Liver (tissue), 3 donors: ENCODE results near the gene SCN8A.

Source experiments
- EGR1 ChIP-seq, 2 donors: IDR thresholded peaks; 2 replicates each; pipeline ENCODE4 v1.6.1; 2016 to 2018; ENCODE audit warnings: antibody characterized with exemption in 2 of 2, low read depth in 2 of 2
- GABPA ChIP-seq, 2 donors: IDR thresholded peaks in 1 of 2; conservative IDR thresholded peaks in 1 of 2; 2 replicates each; pipeline ENCODE4 v1.6.1; 2016; ENCODE audit warnings: antibody characterized with exemption in 2 of 2, mild to moderate bottlenecking in 1 of 2, moderate library complexity in 1 of 2
- HNF4A ChIP-seq, 2 donors: conservative IDR thresholded peaks; 2 replicates each; pipeline ENCODE4 v1.6.1; 2016; ENCODE audit warnings: antibody characterized with exemption in 2 of 2, mild to moderate bottlenecking in 2 of 2
- JUND ChIP-seq, 2 donors: IDR thresholded peaks; 2 replicates each; pipeline ENCODE4 v1.6.1; 2016; ENCODE audit warnings: antibody characterized with exemption in 2 of 2
- RAD21 ChIP-seq, 2 donors: IDR thresholded peaks; 2 replicates each; pipeline ENCODE4 v1.6.1; 2016; ENCODE audit warnings: antibody characterized with exemption in 2 of 2, mild to moderate bottlenecking in 2 of 2
- REST ChIP-seq: IDR thresholded peaks from 2 replicates; pipeline ENCODE4 v1.6.1; 2016; ENCODE audit warnings: antibody characterized with exemption, mild to moderate bottlenecking
- RXRA ChIP-seq, 2 donors: IDR thresholded peaks; 2 replicates each; pipeline ENCODE4 v1.6.1; 2017 to 2018; ENCODE audit warnings: antibody characterized with exemption in 2 of 2, mild to moderate bottlenecking in 1 of 2
- SP1 ChIP-seq: IDR thresholded peaks from 2 replicates; pipeline ENCODE4 v1.6.1; 2018; ENCODE audit warnings: antibody characterized with exemption, mild to moderate bottlenecking
- TAF1 ChIP-seq: conservative IDR thresholded peaks from 2 replicates; pipeline ENCODE4 v1.6.1; 2016; ENCODE audit warnings: antibody characterized with exemption, mild to moderate bottlenecking
- YY1 ChIP-seq: IDR thresholded peaks from 2 replicates; pipeline ENCODE4 v1.6.1; 2016; ENCODE audit warnings: antibody characterized with exemption, mild to moderate bottlenecking
- TF ChIP-seq, protein P1 (sequence below): IDR thresholded peaks from 2 replicates; pipeline ENCODE4 v1.6.1; 2016; ENCODE audit warnings: antibody characterized with exemption
- TF ChIP-seq, protein P2 (sequence below): fragments of 150-350 bp; IDR thresholded peaks from 2 replicates; pipeline ENCODE4 v1.5.1; 2017; ENCODE audit warnings: improper control_type of control experiment, low read depth, low read length; ENCODE audit not compliant: missing input control
- TF ChIP-seq, protein P3 (sequence below): IDR thresholded peaks from 2 replicates; pipeline ENCODE4 v1.6.1; 2016; ENCODE audit warnings: antibody characterized with exemption
- donor health status: healthy.
- donor health status: healthy.

- TF ChIP-seq REST (no peak), YY1 (no peak), RAD21 (IDR thresholded peaks at IDR 0.05) (no peak), TAF1 (no peak), HNF4A (conservative IDR thresholded peaks at IDR 0.05) (peak in 1 of 2 donors; percentile 6), JUND (IDR thresholded peaks at IDR 0.05) (no peak), GABPA (IDR thresholded peaks at IDR 0.05 in 1 of 2, conservative IDR thresholded peaks at IDR 0.05 in 1 of 2) (no peak), EGR1 (IDR thresholded peaks at IDR 0.05; ENCODE audit: low read depth in 2 of 2) (no peak), RXRA (IDR thresholded peaks at IDR 0.05) (no peak), SP1 (no peak)
- TF ChIP-seq, protein P1, sequence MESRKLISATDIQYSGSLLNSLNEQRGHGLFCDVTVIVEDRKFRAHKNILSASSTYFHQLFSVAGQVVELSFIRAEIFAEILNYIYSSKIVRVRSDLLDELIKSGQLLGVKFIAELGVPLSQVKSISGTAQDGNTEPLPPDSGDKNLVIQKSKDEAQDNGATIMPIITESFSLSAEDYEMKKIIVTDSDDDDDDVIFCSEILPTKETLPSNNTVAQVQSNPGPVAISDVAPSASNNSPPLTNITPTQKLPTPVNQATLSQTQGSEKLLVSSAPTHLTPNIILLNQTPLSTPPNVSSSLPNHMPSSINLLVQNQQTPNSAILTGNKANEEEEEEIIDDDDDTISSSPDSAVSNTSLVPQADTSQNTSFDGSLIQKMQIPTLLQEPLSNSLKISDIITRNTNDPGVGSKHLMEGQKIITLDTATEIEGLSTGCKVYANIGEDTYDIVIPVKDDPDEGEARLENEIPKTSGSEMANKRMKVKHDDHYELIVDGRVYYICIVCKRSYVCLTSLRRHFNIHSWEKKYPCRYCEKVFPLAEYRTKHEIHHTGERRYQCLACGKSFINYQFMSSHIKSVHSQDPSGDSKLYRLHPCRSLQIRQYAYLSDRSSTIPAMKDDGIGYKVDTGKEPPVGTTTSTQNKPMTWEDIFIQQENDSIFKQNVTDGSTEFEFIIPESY, result no peak
- TF ChIP-seq, protein P2, sequence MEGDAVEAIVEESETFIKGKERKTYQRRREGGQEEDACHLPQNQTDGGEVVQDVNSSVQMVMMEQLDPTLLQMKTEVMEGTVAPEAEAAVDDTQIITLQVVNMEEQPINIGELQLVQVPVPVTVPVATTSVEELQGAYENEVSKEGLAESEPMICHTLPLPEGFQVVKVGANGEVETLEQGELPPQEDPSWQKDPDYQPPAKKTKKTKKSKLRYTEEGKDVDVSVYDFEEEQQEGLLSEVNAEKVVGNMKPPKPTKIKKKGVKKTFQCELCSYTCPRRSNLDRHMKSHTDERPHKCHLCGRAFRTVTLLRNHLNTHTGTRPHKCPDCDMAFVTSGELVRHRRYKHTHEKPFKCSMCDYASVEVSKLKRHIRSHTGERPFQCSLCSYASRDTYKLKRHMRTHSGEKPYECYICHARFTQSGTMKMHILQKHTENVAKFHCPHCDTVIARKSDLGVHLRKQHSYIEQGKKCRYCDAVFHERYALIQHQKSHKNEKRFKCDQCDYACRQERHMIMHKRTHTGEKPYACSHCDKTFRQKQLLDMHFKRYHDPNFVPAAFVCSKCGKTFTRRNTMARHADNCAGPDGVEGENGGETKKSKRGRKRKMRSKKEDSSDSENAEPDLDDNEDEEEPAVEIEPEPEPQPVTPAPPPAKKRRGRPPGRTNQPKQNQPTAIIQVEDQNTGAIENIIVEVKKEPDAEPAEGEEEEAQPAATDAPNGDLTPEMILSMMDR, result no peak
- TF ChIP-seq, protein P3, sequence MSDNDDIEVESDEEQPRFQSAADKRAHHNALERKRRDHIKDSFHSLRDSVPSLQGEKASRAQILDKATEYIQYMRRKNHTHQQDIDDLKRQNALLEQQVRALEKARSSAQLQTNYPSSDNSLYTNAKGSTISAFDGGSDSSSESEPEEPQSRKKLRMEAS, result no peak
Measured at GRCh38 chr12:51621156-51621922, 30.3 kb downstream of the SCN8A start.
